ENCODE results near the gene CASQ1.

The CASQ1 gene

GRCh38 chr1:160189649-160190625 is at the start of gene CASQ1:
Gene CASQ1 (plus strand): TSS chr1:160190575. CDS start chr1:160190752, 177 bp downstream.
- no peak for DNase-seq (ENCODE audit: low spot score)

GRCh38 chr1:160143695-160144094 is 46.7 kb upstream of the CASQ1 start:
- DNase-seq (ENCODE audit: low spot score): no peak

DNA sequence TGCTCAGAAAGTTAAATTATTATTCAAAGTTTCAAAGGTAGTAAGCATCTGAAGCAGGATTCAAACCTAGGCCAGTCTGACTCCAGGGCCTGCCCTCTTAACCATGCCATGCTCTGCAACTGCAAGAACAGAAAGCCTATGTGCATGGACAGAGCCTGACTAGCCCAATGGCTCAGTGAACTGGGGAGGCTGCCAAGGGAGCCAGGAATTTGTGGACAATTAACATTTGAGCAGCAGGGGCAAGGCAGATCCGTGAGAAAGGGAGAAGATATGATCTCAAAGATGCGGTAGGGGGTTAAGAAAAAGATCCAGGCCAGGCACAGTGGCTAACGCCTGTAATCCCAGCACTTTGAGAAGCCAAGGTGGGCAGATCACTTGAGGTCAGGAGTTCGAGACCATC is 45.5 kb upstream of the CASQ1 start:
- no peak for DNase-seq (ENCODE audit: low spot score)

DNA sequence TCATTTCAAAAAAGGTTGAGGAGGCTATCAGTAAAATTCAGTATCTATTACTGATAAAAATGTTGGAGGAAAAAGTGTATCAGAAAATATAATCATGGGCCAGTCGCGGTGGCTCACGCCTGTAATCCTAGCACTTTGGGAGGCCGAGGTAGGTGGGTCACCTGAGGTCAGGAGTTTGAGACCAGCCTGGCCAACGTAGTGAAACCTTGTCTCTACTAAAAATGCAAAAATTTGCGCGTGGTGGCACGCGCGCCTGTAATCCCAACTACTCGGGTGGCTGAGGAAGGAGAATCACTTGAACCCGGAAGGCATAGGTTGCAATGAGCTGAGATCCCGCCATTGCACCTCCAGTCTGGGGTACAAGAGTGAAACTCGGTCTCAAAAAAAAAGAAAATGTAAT is 44.3 kb upstream of the CASQ1 start:
- DNase-seq (ENCODE audit: low spot score): no peak

- no peak for DNase-seq (ENCODE audit: low spot score)
These were observed 42.3 kb upstream of the CASQ1 start for GRCh38 chr1:160148121-160148520.

DNA sequence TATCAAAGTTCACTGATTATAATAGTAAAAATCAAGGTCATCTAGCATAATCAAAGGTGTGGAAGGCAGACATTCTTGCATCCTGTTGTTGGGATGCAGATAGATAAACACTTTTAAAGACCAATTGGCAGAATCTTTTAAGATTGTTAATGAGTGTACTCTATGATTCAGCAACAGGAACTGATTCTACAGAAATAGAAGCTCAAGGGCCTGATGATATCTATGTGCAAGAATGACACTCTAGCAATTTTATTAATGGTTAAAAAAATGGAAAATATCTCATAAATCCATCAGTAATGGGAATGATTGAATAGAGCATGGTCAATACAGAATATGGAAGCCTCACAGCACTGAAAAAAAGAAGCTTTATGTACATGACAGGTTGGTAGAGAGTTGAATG is 41.1 kb upstream of the CASQ1 start:
- no peak for DNase-seq (ENCODE audit: low spot score)

GRCh38 chr1:160149716-160150115 is 40.7 kb upstream of the CASQ1 start:
- DNase-seq (ENCODE audit: low spot score): no peak

- DNase-seq (ENCODE audit: low spot score): no peak
These were observed 39.1 kb upstream of the CASQ1 start, which contains the start of gene ATP1A4 for GRCh38 chr1:160151303-160151702. Gene ATP1A4 (plus strand): TSS chr1:160151603. CDS start chr1:160152041, 438 bp downstream.

DNA sequence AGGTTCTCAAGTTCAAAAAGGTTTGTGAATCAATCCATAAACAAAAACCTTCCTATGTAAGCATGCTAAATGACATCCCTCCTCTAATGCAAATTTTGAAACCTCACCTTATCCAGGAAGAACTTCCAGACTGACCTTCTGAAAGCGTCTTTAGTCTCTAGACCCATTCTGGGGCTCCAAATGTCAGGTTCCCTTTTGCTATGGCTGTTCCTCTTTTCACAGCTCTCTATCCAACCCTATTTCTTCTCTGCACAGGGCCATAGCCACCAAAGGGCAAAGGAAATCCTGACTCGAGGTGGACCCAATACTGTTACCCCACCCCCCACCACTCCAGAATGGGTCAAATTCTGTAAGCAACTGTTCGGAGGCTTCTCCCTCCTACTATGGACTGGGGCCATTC is 35.6 kb upstream of the CASQ1 start:
- no peak for DNase-seq (ENCODE audit: low spot score)

- DNase-seq (ENCODE audit: low spot score): no peak
These were observed 34.0 kb upstream of the CASQ1 start for GRCh38 chr1:160156361-160156760.

DNA sequence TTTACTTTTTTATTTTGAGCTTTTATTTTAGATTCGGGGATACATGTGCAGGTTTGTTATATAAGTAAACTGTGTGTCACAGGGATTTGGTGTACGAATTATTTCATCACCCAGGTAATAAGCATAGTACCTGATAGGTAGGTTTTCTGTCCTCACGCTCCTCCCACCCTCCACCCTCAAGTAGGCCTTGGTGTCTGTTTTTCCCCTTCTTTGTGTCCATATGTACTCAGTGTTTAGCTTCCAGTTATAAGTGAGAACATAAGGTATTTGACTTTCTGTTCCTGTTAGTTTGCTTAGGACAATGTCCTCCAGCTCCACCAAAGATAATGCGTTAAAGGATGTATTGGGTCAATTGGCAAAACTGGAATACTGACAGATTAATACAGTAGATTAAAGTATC is 33.2 kb upstream of the CASQ1 start:
- no peak for DNase-seq (ENCODE audit: low spot score)

DNA sequence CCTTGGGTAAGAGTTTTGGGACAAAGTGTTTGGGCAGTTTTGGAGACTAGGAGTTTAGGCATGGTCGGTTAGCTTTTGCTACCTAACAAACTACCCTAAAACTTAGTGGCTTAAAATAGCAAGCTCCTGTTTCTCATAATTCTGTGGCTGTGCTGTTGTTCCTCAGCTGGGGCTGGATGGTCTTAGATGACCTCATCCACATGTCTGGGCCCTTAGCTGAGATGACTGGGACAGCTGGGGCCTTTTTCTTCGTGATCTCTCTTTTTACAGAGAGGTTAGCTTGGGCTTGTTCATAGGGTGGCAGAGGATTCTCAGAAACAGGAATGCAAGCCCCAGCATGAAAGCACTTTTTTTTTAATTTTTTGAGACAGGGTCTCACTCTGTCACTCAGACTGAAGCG is 32.3 kb upstream of the CASQ1 start:
- DNase-seq (ENCODE audit: low spot score): no peak

GRCh38 chr1:160158534-160158933 is 31.8 kb upstream of the CASQ1 start:
- DNase-seq (ENCODE audit: low spot score): no peak

- no peak for DNase-seq (ENCODE audit: low spot score)
These were observed 30.5 kb upstream of the CASQ1 start for GRCh38 chr1:160159846-160160245.

GRCh38 chr1:160161965-160162705 is 28.2 kb upstream of the CASQ1 start:
- DNase-seq (ENCODE audit: low spot score): no peak

DNA sequence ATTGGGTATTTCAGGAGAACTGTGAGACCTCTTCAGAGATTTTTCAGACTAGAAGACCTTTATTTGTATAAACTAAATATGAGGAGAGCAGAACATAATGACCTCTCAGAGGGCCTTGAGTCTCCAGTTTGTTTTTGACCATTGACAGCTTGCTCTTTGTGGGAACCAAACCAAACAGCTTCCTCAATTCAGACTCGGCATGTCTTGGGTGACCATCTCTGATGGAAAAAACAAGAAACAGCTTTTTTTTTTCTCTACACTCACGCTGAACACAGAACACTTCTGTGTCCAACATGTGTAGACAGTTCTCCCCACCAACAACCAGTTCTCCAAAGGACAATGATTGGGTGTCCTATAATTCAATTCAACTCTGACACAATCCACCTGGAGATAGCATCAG is 27.4 kb upstream of the CASQ1 start:
- DNase-seq (ENCODE audit: low spot score): no peak

DNA sequence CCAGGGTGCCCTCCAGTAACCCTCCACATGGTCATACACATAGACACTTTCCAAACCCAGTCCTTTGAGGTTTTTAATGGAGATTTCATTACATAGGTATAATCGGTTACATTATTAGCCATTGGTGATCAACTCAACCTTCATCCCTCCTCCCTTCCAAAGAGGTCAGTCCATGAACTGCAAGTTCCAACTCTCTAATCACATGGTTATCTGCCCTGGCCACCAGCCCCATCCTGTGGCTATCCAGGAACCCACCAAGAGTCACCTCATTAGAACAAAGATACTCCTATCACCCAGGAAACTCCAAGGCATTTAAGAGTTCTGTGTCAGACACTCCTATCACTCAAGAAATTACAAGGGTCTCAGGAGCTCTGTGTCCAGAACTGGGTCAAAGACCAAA is 26.8 kb upstream of the CASQ1 start:
- no peak for DNase-seq (ENCODE audit: low spot score)

DNA sequence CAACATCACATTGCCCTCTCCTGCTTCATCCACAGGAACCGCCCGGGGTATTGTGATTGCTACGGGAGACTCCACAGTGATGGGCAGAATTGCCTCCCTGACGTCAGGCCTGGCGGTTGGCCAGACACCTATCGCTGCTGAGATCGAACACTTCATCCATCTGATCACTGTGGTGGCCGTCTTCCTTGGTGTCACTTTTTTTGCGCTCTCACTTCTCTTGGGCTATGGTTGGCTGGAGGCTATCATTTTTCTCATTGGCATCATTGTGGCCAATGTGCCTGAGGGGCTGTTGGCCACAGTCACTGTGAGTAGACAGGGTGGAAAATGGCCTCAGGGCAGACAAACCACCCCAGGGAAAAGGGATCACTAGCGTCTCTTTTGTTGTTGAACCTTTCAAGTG is 26.3 kb upstream of the CASQ1 start:
- DNase-seq (ENCODE audit: low spot score): no peak

DNA sequence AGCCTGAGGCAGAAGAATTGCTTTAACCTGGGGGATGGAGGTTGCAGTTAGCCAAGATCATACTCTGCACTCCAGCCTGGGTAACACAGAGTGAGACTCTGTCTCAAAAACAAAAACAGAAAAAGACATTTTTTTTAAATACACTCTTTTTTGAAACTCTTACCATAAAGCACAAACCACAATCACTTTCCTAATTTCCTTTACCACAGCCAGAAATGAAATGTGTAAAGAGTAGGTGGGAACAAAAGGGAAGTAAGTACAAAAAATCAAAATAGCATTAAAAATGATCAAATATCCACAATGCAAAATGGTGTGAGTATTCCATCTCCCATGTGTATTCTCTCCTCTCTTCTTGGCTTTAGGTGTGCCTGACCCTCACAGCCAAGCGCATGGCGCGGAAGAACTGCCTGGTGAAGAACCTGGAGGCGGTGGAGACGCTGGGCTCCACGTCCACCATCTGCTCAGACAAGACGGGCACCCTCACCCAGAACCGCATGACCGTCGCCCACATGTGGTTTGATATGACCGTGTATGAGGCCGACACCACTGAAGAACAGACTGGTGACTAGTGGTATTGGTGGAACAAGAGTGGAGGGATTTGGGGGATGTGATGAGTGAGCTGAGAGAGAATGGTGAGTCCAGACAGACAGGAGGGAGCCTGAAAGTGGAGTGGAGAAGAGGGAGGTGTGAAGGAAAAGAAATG is 24.1 kb upstream of the CASQ1 start:
- no peak for DNase-seq (ENCODE audit: low spot score)

DNA sequence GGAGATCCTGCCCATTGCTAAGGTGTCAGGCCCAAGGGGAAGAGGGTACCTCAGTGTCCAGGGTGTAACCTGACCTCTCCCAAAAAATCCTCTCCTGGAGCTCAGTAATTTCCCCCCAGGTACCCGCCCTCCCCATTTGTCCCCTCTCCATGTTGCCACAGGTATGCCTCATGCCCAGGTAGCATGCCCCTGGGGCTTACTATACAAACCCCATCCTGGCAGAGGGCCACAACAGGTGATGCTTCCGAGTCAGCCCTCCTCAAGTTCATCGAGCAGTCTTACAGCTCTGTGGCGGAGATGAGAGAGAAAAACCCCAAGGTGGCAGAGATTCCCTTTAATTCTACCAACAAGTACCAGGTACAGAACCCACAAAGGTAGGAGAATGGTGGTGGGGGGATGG is 23.3 kb upstream of the CASQ1 start:
- DNase-seq (ENCODE audit: low spot score): no peak

DNA sequence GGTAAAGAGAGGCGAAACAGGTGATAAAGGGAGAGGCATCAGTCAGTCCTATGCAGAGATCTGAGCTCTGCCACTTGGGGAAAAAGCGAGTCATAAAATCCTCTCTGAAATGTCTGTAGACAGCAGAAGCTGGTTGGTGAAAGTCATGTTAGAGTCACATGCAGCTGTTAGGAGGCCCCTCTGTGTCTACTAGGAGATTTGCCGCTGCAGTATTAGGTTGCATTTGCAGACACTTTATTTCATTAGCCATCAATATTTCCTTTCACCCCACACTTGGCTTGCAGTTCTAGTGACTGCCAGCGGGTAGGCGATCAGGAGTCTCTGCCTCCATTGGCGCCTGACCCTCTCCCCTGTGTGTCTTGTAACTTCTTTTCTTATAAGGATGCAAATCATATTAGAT is 22.8 kb upstream of the CASQ1 start:
- DNase-seq (ENCODE audit: low spot score): no peak

DNA sequence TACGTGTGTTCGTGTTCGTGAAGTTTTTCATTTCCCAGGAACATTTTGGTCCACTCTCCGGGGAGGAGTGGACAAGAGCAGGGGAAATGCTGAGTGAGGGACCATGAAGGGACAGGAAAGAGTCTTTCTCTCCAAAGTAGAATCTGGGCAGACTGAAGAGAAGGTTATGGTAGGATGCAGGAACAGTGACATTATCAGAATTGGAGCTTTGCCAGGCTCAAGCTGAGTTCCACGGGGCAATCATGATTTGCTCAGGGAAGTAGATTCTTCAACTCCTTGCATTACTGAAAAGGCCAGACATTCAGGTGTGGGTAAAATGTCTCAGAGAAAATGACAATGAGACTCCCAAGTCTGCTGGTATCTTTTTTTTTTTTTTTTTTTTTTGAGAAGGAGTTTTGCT is 22.4 kb upstream of the CASQ1 start:
- DNase-seq (ENCODE audit: low spot score): no peak

Measured in left forelimb (tissue), 1 donor.